Gastroesophageal sphincter (tissue), 3 donors: ENCODE results near the gene IGSF6.

ENCODE experiments used
- POLR2A ChIP-seq, 2 donors: fragments of 450-650 bp; IDR thresholded peaks; one replicate each; pipeline ENCODE4 v1.6.1; 2017; ENCODE audit warnings: antibody characterized with exemption in 2 of 2, mild to moderate bottlenecking in 2 of 2, moderate library complexity in 1 of 2
- POLR2AphosphoS5 ChIP-seq: sonication (generic); formaldehyde crosslinking; IDR thresholded peaks from one replicate; pipeline ENCODE4 v1.6.1; 2017; ENCODE audit warnings: antibody characterized with exemption
- TF ChIP-seq, protein P1 (sequence below), 4 experiments: fragments of 200-600 bp in 2 of 4; fragments of 450-650 bp in 2 of 4; sonication (generic) in 1 of 4; IDR thresholded peaks; one replicate each; pipeline ENCODE4 v1.5.1; 2017 to 2019; ENCODE audit warnings: antibody characterized with exemption in 4 of 4, mild to moderate bottlenecking in 2 of 4, moderate library complexity in 2 of 4

DNA sequence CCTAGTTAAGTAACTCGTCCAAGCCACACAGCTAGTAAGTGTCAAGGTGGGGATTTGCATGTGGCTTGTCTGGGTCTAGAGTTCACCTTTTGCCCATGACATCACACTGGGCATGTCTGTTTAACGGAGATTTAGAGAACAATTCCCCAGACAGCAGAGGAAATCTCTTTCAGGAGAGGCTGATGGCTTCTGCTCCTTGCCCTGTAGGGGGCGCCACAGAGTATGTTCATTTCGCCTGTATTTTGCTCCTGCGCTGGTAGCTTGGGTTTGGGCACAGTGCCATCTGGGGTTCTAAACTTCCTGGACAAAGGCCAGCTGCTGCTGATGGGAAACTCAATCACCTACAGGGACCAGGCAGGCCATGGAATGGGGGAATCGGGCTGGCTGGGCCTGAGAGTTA lies 31.8 kb upstream of the IGSF6 start:
- TF ChIP-seq, protein P1, sequence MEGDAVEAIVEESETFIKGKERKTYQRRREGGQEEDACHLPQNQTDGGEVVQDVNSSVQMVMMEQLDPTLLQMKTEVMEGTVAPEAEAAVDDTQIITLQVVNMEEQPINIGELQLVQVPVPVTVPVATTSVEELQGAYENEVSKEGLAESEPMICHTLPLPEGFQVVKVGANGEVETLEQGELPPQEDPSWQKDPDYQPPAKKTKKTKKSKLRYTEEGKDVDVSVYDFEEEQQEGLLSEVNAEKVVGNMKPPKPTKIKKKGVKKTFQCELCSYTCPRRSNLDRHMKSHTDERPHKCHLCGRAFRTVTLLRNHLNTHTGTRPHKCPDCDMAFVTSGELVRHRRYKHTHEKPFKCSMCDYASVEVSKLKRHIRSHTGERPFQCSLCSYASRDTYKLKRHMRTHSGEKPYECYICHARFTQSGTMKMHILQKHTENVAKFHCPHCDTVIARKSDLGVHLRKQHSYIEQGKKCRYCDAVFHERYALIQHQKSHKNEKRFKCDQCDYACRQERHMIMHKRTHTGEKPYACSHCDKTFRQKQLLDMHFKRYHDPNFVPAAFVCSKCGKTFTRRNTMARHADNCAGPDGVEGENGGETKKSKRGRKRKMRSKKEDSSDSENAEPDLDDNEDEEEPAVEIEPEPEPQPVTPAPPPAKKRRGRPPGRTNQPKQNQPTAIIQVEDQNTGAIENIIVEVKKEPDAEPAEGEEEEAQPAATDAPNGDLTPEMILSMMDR (IDR thresholded peaks at IDR 0.05), result no peak
- TF ChIP-seq POLR2AphosphoS5 (no peak), POLR2A (IDR thresholded peaks at IDR 0.05) (no peak)
